K562 (cell line): ENCODE measurements around the gene PRM1. TPM values are rescaled to one million over a fixed set of nuclear protein-coding genes. Genes with fewer than 3 reads are reported as not detected.

Experiments used
- CREB1 ChIP-seq, 2 experiments: sonication (generic) in 1 of 2; formaldehyde crosslinking in 1 of 2; IDR thresholded peaks; 2 replicates each; pipeline versions ENCODE4 v1.6.1 to v1.8.0; 2012 to 2022; ENCODE audit warnings: inconsistent platforms in 1 of 2, mild to moderate bottlenecking in 1 of 2, missing genetic modification reagents in 1 of 2, moderate library complexity in 1 of 2
- E2F3 ChIP-seq: fragments of 250-450 bp; sonication (Bioruptor Pico); IDR thresholded peaks from 2 replicates; pipeline ENCODE4 v1.4.0; 2020; ENCODE audit warnings: mild to moderate bottlenecking
- FOXJ2 ChIP-seq: fragments of 200-800 bp; sonication (Bioruptor generic); IDR thresholded peaks from 2 replicates; pipeline ENCODE4 v1.6.1; 2016; ENCODE audit warnings: missing genetic modification characterization, missing compliant biosample characterization
- FOXP1 ChIP-seq: sonication (generic); formaldehyde crosslinking; IDR thresholded peaks from 2 replicates; pipeline ENCODE4 v1.8.0; 2022; ENCODE audit warnings: mild to moderate bottlenecking, missing genetic modification reagents
- HMGXB4 ChIP-seq: sonication (generic); formaldehyde crosslinking; IDR thresholded peaks from 2 replicates; pipeline ENCODE4 v1.8.1; 2023; ENCODE audit warnings: mild to moderate bottlenecking, missing genetic modification reagents
- MTA2 ChIP-seq: fragments of 450-650 bp; IDR thresholded peaks from 2 replicates; pipeline ENCODE4 v1.6.1; 2016; ENCODE audit warnings: low read depth
- NR0B1 ChIP-seq: fragments of 450-650 bp; IDR thresholded peaks from one replicate; pipeline ENCODE4 v1.6.1; 2018; ENCODE audit warnings: mild to moderate bottlenecking, moderate library complexity; ENCODE audit not compliant: partially characterized antibody
- PHF8 ChIP-seq: fragments of 200-600 bp; sonication (generic); IDR thresholded peaks from 2 replicates; pipeline ENCODE4 v1.6.1; 2012; ENCODE audit warnings: mixed run types, mild to moderate bottlenecking, inconsistent platforms, low read length, moderate library complexity, borderline replicate concordance
- STAT5A ChIP-seq: IDR thresholded peaks from 2 replicates; pipeline ENCODE4 v1.6.1; 2012; ENCODE audit warnings: low read length, inconsistent platforms, borderline replicate concordance
- TCF7 ChIP-seq: sonication (generic); IDR thresholded peaks from 2 replicates; pipeline ENCODE4 v1.6.1; 2016; ENCODE audit warnings: antibody characterized with exemption, borderline replicate concordance
- XRCC4 ChIP-seq: IDR thresholded peaks from one replicate; pipeline ENCODE4 v1.6.1; 2011; ENCODE audit not compliant: insufficient read depth, insufficient read length; ENCODE audit errors: extremely low read depth
- ZKSCAN8 ChIP-seq: fragments of 200-800 bp; sonication (Bioruptor generic); IDR thresholded peaks from 2 replicates; pipeline ENCODE4 v1.6.1; 2016; ENCODE audit warnings: missing genetic modification characterization, missing compliant biosample characterization
- ZNF134 ChIP-seq: fragments of 250-450 bp; sonication (Bioruptor Pico); conservative IDR thresholded peaks from 2 replicates; pipeline ENCODE4 v1.4.0; 2020
- ZNF274 ChIP-seq: IDR thresholded peaks from 2 replicates; pipeline ENCODE4 v1.6.1; 2011; ENCODE audit warnings: low read depth, mild to moderate bottlenecking, low read length, moderate library complexity, borderline replicate concordance
- ZNF318 ChIP-seq, 2 experiments: fragments of 450-650 bp; IDR thresholded peaks; 2 replicates each; pipeline ENCODE4 v1.6.1; 2016; ENCODE audit warnings: mild to moderate bottlenecking in 2 of 2, borderline replicate concordance in 1 of 2, low read depth in 1 of 2, moderate library complexity in 1 of 2
- polyA plus RNA-seq, 8 experiments: library from polyadenylated mRNA; depleted of rRNA in 4 of 8; stranded (reverse) in 5 of 8; unstranded in 3 of 8; fragments of >200 nt; fragmentation: Nextera tagmentation in 2 of 8; fragmentation: Illumina TruSeq in 1 of 8; extraction: Ambion mirVana in 2 of 8; extraction: Trizol in 1 of 8; gene quantifications; 2 replicates each; pipeline versions ENCODE4 v1.2.1 to v1.2.3, GENCODE V29; 2011 to 2014; ENCODE audit warnings: inconsistent platforms in 1 of 8, missing spikeins in 1 of 8
- total RNA-seq, 7 experiments: library from RNA; depleted of rRNA in 6 of 7; stranded (reverse); fragments of >200 nt in 6 of 7; fragmentation: Illumina TruSeq in 2 of 7; extraction: Trizol in 2 of 7; gene quantifications; 2 replicates each; pipeline versions ENCODE4 v1.2.1 to v1.2.3, GENCODE V29; 2011 to 2021; ENCODE audit warnings: low replicate concordance in 1 of 7

PRM1 gene
- total and polyA plus RNA-seq, 9 of the 15 experiments (the other 6 are each of a cell fraction or from before 2014, with no cell fraction given): not detected

GRCh38 chr16:11232852-11233726 is 48.0 kb downstream of the PRM1 start (continued):
- TF ChIP-seq FOXP1 (CRISPR knock-in tag): peak; percentile 47; the same call in 1 of the 2 replicates
- TF ChIP-seq ZNF134: peak; percentile 69; the same call in 1 of the 2 replicates
- no peak for TF ChIP-seq MTA2
- TF ChIP-seq ZNF274: no peak
- TF ChIP-seq NR0B1: no peak
- no peak for TF ChIP-seq FOXJ2
- TF ChIP-seq E2F3 (CRISPR knock-in tag): peak; percentile 51; the same call in 1 of the 2 replicates
- TF ChIP-seq PHF8: peak; percentile 58; the same call in 1 of the 2 replicates
- TF ChIP-seq CREB1 (IDR thresholded peaks at IDR 0.05): 0 out of 2 replicates have a peak, but pooled peaks have one; percentile 41
- peak; percentile 48; the same call in 1 of the 2 replicates for TF ChIP-seq CREB1 (CRISPR knock-in tag; IDR thresholded peaks at IDR 0.05)
- no peak for TF ChIP-seq XRCC4
- peak; percentile 87; the same call in 1 of the 2 replicates for TF ChIP-seq TCF7
- TF ChIP-seq HMGXB4: no peak
- 0 out of 2 replicates have a peak, but pooled peaks have one; percentile 62 for TF ChIP-seq ZKSCAN8 (CRISPR knock-in tag)
- no peak for TF ChIP-seq ZNF318 (IDR thresholded peaks at IDR 0.05; ENCODE audit: borderline replicate concordance in 1 of 2, low read depth in 1 of 2)
- peak; percentile 94 for TF ChIP-seq STAT5A
